Gastrocnemius medialis (tissue), 4 donors: ENCODE measurements around the gene RAB11B. TPM values are rescaled to one million over a fixed set of nuclear protein-coding genes. Genes with fewer than 3 reads are reported as not detected.

ENCODE experiments used
- ATAC-seq, 2 donors: fragments of 150-250 bp; one replicate each; pipeline ENCODE4 v1.9.1; 2016
- DNase-seq, 2 donors: peaks; one replicate each; pipeline ENCODE4 v3.0.0-alpha.2; 2019
- H3K27ac ChIP-seq, 4 donors: fragments of 200-600 bp; sonication (generic); 1 replicate in 1 of 4; 2 replicates in 3 of 4; pipeline ENCODE4 v1.5.1; 2016 to 2018; ENCODE audit warnings: mild to moderate bottlenecking in 2 of 4, moderate library complexity in 1 of 4
- H3K27me3 ChIP-seq, 3 donors: fragments of 200-600 bp; sonication (generic) in 2 of 3; 1 replicate in 1 of 3; 2 replicates in 2 of 3; pipeline versions ENCODE4 v1.5.1 to v1.6.0; 2016 to 2019; ENCODE audit warnings: mild to moderate bottlenecking in 1 of 3, moderate library complexity in 1 of 3
- H3K36me3 ChIP-seq, 2 donors: fragments of 200-600 bp; sonication (generic) in 1 of 2; one replicate each; pipeline ENCODE4 v1.5.1; 2017 to 2018
- H3K4me1 ChIP-seq, 2 donors: fragments of 200-600 bp; sonication (generic) in 1 of 2; one replicate each; pipeline ENCODE4 v1.5.1; 2016 to 2017; ENCODE audit warnings: mild to moderate bottlenecking in 2 of 2
- H3K4me3 ChIP-seq, 4 donors: fragments of 200-600 bp; sonication (generic) in 3 of 4; 1 replicate in 1 of 4; 2 replicates in 3 of 4; pipeline ENCODE4 v1.5.1; 2016 to 2019; ENCODE audit warnings: mild to moderate bottlenecking in 2 of 4
- H3K9me3 ChIP-seq, 3 donors: fragments of 200-600 bp; sonication (generic) in 2 of 3; 1 replicate in 1 of 3; 2 replicates in 2 of 3; pipeline ENCODE4 v1.5.1; 2016 to 2019
- CTCF ChIP-seq, 5 experiments: fragments of 450-650 bp in 3 of 5; fragments of 200-600 bp in 2 of 5; sonication (generic) in 2 of 5; IDR thresholded peaks in 4 of 5; conservative IDR thresholded peaks in 1 of 5; 1 replicate in 4 of 5; 2 replicates in 1 of 5; pipeline ENCODE4 v1.5.1; 2016 to 2019; ENCODE audit warnings: antibody characterized with exemption in 5 of 5, mild to moderate bottlenecking in 3 of 5, moderate library complexity in 3 of 5
- POLR2A ChIP-seq, 2 donors: fragments of 450-650 bp; IDR thresholded peaks; one replicate each; pipeline ENCODE4 v1.6.1; 2017; ENCODE audit warnings: antibody characterized with exemption in 2 of 2, mild to moderate bottlenecking in 2 of 2, moderate library complexity in 2 of 2
- in situ Hi-C, 4 donors: fragments of 200-750 bp; cut with MboI; loops; one replicate each; pipeline versions ENCODE4 v1.15.0 to v1.8.0; 2017; ENCODE audit warnings: low sequenced_read_pairs in 4 of 4
- intact Hi-C: fragments of 100-400 bp; cut with DNase I; formaldehyde crosslinking; loops from one replicate; pipeline ENCODE4 v1.15.1; 2023; ENCODE audit warnings: low total_unique reads
- total RNA-seq, 4 donors: library from RNA; depleted of rRNA; stranded (reverse); fragments of >200 nt; gene quantifications; one replicate each; pipeline versions ENCODE4 v1.1.0 to v1.2.3, GENCODE V29; 2016

Gene RAB11B
- total RNA-seq, 4 donors from 2014 or later, result 13.4 to 42.9 (median 31.0) TPM

GRCh38 chr19:8398311-8398771, 8.2 kb downstream of the RAB11B start:
- Histone ChIP-seq H3K36me3 (peaks cover 2 to 27% of the 10 kb centered on the region in 2 donors), H3K4me3 (no peak overlapping the region), H3K9me3 (no peaks in the 10 kb centered on the region), H3K4me1 (peaks cover 38 to 39% of the 10 kb centered on the region in 2 donors), H3K27ac (no peak overlapping the region), H3K27me3 (no peaks in the 10 kb centered on the region)
- TF ChIP-seq CTCF (IDR thresholded peaks at IDR 0.05 in 4 of 5, conservative IDR thresholded peaks at IDR 0.05 in 1 of 5) (no peak), POLR2A (IDR thresholded peaks at IDR 0.05) (no peak)
- intact Hi-C loops, result no loop called here
- ATAC-seq (no peak), DNase-seq (no peak)
- in situ Hi-C loops, result loop anchor here in 2 of 4 donors (5.0 kb wide), 2 partner anchors 41 to 46 kb away; no protein-coding TSS in a partner anchor

GRCh38 chr19:8399681-8400188, 9.6 kb downstream of the RAB11B start:
- intact Hi-C loops, result no loop called here
- no peak overlapping the region for H3K4me3 ChIP-seq
- in situ Hi-C loops, result loop anchor here in 3 of 4 donors (5.0 to 10.0 kb wide), 3 partner anchors 42 to 47 kb away; no protein-coding TSS in a partner anchor
- H3K9me3 ChIP-seq, result no peaks in the 10 kb centered on the region
- peaks cover 2 to 41% of the 10 kb centered on the region in 2 donors for H3K36me3 ChIP-seq
- H3K27me3 ChIP-seq, result no peaks in the 10 kb centered on the region
- H3K27ac ChIP-seq, result no peak overlapping the region
- H3K4me1 ChIP-seq, result peaks cover 24 to 26% of the 10 kb centered on the region in 2 donors
- no peak for ATAC-seq
- no peak for DNase-seq
- TF ChIP-seq POLR2A (IDR thresholded peaks at IDR 0.05), result no peak
- TF ChIP-seq CTCF (IDR thresholded peaks at IDR 0.05 in 4 of 5, conservative IDR thresholded peaks at IDR 0.05 in 1 of 5), result no peak

GRCh38 chr19:8401981-8402411, 11.8 kb downstream of the RAB11B start:
- Histone ChIP-seq H3K36me3 (peaks cover 2 to 52% of the 10 kb centered on the region in 2 donors), H3K27me3 (no peaks in the 10 kb centered on the region), H3K4me1 (peaks cover 4 to 9% of the 10 kb centered on the region in 2 donors), H3K9me3 (no peaks in the 10 kb centered on the region), H3K4me3 (no peak overlapping the region), H3K27ac (no peak overlapping the region)
- TF ChIP-seq CTCF (IDR thresholded peaks at IDR 0.05 in 4 of 5, conservative IDR thresholded peaks at IDR 0.05 in 1 of 5) (no peak), POLR2A (IDR thresholded peaks at IDR 0.05) (no peak)
- in situ Hi-C loops (loop anchor here in 1 of 4 donors (10.0 kb wide), 1 partner anchor 47 kb away; no protein-coding TSS in a partner anchor), intact Hi-C loops (no loop called here)
- DNase-seq (no peak), ATAC-seq (no peak)

GRCh38 chr19:8403098-8403819, 13.1 kb downstream of the RAB11B start:
- Histone ChIP-seq H3K4me1 (peaks cover 0 to 3% of the 10 kb centered on the region in 2 donors), H3K9me3 (no peaks in the 10 kb centered on the region), H3K27ac (no peak overlapping the region), H3K27me3 (no peaks in the 10 kb centered on the region), H3K4me3 (no peak overlapping the region), H3K36me3 (peaks cover 2 to 52% of the 10 kb centered on the region in 2 donors)
- no peak for TF ChIP-seq CTCF (IDR thresholded peaks at IDR 0.05 in 4 of 5, conservative IDR thresholded peaks at IDR 0.05 in 1 of 5)
- no peak for TF ChIP-seq POLR2A (IDR thresholded peaks at IDR 0.05)
- DNase-seq, result no peak
- intact Hi-C loops, result no loop called here
- ATAC-seq, result no peak
- in situ Hi-C loops, result loop anchor here in 1 of 4 donors (10.0 kb wide), 1 partner anchor 48 kb away; no protein-coding TSS in a partner anchor
